CD4-positive, alpha-beta T cell treated with Interleukin-17A for 4 hours (primary cell): ENCODE results near the gene RNPEPL1.

Source experiments
- DNase-seq: peaks from one replicate; pipeline ENCODE4 v3.0.0-alpha.2; 2020; ENCODE audit warnings: mixed read lengths

RNPEPL1 gene

DNA sequence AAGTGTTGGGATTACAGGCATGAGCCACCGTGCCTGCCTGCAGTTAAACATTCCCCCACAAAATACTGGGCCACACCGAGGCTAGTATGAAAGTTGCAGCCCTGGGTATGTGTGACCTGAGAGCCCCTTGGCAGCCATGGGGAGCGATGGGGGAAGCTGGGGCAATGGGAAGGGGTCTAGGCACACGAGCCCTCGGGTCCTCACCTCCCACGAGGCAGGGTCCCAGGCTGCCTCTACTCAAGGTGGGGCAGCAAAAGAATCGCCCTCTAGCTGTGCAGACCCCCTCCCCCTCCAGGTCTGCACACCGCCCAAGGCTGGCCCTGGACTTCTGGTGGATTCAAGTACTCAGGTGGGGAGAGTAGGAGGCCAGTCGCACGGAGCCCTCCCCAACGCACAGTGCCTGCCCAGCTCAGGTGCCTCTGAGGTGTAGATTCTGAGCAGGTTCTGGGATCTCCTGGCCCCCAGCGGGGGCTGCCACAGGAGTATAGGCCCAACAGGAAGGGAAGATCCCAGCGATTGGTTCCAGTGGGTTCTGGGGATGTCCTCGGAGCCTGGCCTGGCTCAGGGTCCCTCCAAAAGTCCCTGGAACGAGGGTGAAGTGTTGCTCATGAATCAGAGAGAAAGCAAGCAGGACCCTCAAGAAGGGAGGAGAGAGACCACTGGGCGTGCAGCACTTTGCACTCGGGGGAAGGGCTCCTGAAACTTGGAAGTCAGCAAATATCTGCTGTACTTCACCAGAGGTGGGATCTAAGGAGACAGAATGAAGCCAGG is 59.6 kb downstream of the RNPEPL1 start:
- DNase-seq: no peak

DNA sequence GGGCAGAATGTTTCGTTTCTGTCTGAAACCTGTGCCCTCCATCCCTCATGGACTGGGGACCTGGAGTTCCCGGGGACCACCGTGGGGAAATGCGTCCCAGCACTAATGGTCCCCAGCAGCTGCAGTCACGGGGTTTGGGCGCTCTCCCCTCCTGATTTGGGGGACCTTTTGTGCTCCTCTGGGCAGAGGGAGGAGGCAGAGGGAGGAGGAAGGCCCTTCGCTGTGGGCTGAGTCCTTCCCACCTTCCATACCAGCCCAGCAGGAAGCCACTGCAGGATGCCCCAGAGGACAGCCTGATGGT is 60.2 kb downstream of the RNPEPL1 start:
- no peak for DNase-seq

DNA sequence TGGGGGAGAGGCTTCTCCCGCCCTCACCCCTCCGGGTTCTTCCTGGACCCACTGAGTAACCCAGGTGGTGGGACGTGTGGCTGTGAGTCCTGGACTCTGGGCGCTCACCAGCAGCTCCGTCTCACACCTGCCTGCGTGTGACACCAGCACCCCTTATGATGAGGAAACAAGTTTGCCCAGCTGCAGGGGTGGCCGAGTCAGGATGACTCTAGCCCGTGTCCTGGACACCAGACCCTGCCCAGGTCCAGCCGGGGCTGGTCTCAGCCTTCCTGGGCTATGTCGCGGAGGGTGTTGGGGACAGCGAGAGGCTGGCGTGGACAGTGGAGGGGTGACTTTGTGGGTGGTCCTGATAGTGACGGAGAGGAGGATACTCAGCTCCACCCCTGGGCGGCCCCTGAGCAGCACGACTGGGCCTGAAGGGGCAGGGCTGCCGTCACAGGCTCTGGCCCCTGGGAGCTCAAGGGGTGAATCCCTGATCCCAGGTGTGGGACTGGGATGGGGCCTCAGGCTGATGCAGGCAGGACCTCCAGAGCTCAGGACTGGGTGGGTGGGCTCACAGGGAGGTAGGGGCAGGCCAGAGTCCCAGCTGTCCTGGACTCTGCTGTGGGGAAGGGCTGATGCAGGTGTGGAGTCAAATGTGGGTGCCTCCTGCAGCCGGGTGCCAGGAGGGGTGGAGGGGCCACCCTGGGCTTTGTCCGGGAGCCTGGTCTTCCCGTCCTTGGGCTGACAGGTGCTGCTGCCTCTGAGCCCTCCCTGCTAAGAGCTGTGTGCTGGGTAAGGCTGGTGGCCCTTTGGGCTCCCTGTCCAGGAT is 60.7 kb downstream of the RNPEPL1 start:
- DNase-seq: no peak

DNA sequence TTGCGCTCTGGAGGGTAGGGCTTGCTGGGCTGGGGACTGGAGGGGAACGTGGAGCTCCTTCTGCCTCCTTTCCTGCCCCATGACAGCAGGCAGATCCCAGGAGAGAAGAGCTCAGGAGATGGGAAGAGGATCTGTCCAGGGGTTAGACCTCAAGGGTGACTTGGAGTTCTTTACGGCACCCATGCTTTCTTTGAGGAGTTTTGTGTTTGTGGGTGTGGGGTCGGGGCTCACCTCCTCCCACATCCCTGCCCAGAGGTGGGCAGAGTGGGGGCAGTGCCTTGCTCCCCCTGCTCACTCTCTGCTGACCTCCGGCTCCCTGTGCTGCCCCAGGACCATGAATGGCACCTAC is 61.3 kb downstream of the RNPEPL1 start:
- DNase-seq: no peak

DNA sequence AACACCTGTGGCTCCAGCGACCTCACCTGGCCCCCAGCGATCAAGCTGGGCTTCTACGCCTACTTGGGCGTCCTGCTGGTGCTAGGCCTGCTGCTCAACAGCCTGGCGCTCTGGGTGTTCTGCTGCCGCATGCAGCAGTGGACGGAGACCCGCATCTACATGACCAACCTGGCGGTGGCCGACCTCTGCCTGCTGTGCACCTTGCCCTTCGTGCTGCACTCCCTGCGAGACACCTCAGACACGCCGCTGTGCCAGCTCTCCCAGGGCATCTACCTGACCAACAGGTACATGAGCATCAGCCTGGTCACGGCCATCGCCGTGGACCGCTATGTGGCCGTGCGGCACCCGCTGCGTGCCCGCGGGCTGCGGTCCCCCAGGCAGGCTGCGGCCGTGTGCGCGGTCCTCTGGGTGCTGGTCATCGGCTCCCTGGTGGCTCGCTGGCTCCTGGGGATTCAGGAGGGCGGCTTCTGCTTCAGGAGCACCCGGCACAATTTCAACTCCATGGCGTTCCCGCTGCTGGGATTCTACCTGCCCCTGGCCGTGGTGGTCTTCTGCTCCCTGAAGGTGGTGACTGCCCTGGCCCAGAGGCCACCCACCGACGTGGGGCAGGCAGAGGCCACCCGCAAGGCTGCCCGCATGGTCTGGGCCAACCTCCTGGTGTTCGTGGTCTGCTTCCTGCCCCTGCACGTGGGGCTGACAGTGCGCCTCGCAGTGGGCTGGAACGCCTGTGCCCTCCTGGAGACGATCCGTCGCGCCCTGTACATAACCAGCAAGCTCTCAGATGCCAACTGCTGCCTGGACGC is 61.9 kb downstream of the RNPEPL1 start:
- no peak for DNase-seq
